Fibroblast of the conjunctiva (primary cell): ENCODE data around the gene ZMYM5.
A peak's percentile ranks its signal among the peaks of the same experiment; 100 is the strongest.
"Not testable (repeated sequence)": the region's sequence is repeated elsewhere in the genome, so short reads cannot be mapped to it uniquely, and the experiment has no call there.

Experiments
- DNase-seq: peaks from one replicate; pipeline ENCODE4 v3.0.0-alpha.2; 2010; ENCODE audit warnings: low read depth

ZMYM5 gene

DNA sequence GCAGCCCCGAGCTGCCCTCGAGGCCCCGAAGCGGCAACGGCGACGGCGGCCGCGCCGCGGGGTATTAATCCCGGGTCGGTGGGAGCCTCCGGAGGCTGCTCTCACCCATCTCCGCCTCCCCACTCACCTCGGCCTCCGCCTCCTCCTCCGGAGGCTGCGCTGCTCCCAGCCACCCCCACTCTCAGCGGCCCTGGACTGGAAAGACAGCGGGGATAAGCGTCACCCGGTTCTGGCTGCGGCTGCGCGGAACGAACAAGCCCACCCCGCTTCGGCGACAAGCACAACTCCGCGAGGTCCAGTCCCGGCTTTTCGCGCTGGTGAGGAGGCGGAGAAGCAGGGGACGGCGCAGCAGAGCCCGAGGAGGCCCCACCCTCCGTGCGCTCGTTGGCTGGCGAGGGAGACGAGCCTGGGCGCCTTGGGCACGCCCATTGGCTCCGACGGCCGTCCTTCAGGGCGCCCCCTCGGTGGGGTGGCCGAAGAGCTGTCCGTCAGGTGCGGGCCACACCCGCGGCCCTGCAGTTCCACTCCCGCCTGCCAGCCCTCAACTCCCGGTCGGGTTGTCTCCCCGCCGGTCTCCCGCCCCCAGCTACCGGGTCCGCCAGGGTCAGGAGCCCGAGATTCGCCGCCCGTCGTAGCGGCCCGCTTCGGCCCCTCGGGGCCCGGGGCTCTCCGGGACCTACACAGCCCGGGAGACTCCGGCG lies at the start of gene ZMYM5:
Gene ZMYM5, minus strand, starts transcription at position 327 of the 701 bp plus-strand sequence. CDS start 11,469 bp downstream, outside the sequence.
- DNase-seq, result peak; percentile 99

DNA sequence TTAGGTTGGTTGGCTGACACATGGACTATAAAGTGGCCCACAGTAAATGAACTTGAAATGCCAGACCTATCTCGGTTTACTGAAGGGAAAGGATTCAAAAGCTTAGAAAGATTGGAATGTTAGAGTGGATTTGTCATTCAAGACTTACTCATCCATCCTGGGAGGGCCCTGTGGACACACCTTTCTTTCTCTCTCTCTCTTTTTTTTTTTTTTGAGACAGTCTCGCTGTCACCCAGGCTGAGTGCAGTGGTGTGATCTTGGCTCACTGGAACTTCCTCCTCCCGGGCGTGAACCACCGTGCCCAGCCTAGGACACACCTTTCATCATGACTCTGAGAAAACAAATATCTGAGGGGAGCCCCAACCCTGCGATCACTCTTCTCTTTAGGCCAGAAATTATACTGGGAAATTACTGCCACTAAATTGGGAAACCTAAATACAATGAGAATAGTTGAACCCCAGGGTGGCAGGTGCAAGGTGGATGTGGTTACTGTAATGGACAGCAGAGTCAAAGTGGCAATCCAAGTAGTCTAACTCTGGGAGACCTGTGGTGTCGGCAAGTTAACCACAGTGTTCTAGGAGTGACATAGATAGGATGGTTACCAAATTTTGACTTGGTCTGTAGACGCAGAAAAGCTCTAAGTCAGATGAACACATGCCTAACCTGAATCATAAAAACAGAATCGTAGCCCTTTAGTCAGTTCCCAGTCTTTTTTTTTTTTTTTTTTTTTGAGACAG lies 47.1 kb upstream of the ZMYM5 start:
- DNase-seq, result no peak

DNA sequence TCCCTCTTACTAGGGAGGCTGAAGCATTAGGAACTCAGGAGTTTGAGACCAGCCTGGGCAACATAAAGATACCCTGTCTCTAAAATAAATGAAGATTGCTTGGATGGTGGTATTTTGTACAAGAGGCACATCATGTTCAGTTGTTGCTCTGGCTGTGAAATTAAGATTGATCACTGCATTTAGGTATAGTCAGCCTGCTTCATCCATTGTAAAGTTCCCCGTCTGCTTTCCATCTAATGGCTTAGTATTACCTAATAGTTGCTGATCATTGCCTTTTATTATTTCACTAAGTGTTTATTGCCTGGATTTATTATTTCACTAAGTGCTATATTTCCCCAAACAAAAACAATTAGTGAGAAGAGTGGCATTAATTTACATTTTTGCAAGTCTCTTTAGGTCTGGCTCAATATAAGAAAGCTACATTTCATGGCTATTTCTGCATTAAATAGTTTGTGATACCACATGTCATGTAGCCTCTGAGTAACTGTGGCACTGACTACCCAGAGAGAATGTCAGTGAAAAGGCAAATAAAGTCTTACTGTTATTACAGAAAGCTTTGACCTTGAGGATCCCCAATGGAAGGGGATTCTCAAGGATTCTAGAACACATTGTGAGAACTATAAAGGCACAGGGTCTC lies 45.0 kb upstream of the ZMYM5 start:
- DNase-seq, result no peak

DNA sequence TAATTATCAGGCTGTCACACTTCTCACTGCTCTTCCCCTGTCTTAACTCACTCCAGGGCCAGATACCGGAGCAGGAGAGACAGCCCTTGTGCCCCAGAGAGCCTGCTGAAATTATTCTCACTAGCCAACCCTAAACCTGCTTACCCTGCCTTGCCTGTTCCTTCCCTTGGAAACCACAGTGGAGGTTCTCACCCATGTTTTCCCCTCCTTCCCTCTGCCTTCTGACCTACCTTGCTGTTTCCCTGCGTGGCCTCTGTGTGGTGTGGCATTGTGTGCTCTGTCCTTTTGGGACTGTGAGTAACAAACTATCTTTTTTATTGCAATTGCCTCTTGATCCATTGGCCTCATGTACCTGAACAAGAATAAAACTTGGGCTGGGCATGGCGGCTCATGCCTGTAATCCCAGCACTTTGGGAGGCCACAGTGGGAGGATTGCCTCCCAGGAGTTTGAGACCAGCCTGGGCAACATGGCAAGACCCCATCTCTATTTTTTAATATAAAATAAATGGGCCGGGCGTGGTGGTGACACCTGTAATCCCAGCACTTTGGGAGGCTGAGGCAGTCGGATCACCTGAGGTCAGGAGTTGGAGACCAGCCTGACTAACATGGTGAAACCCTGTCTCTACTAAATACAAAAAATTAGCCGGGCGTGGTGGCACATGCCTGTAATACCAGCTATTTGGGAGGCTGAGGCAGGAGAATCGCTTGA lies 42.2 kb upstream of the ZMYM5 start:
- DNase-seq, result not testable (repeated sequence)

DNA sequence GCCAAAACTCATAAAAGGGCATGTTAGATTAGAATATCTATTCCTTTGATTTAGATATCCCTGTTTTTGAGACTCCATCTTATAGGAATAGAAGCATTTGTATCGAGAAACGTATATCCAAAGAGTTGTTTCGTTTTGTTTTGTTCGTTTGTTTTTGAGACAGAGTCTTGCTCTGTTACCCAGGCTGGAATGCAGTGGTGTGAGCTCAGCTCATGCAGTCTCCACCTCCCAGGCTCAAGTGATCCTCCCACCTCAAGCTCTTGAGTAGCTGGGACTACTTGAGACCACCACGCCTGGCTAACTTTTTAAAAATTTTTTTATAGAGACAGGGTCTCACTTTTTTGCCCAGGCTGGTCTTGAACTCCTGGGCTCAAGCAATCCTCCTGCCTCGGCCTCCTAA lies 26.6 kb upstream of the ZMYM5 start:
- no peak for DNase-seq

DNA sequence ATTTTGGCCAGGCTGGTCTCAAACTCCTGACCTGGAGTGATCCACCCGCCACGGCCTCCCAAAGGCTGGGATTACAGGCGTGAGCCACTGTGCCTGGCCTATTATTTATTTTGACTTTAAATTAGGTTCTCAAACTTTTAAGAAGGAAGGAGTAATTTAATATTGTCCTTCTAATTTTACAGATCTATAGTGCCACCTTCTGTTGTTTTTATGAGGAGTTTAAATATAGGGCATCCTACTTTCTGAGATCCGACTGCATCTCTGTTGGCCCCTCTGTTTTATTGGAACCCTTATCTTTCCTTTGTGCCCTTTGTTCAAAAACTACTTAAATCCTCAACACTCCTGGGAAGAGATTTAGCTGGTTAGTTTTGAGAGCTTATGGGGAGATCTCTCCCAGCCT lies 25.4 kb upstream of the ZMYM5 start:
- no peak for DNase-seq

DNA sequence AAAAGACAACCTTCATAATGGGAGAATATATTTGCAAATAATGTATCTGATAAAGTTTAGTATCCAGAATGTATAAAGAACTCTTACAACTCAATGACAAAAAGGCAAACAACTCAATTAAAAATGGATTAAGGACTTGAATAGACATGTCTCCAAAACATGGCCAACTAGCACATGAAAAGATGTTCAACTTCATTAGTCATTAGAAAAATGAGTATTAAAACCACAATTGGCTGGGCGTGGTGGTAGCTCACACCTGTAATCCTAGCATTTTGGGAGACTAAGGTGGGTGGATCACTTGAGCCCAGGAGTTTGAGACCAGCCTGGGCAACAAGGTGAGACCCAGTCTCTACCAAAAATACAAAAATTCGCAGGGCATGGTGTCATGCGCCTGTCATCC lies 18.8 kb upstream of the ZMYM5 start:
- DNase-seq, result no peak

DNA sequence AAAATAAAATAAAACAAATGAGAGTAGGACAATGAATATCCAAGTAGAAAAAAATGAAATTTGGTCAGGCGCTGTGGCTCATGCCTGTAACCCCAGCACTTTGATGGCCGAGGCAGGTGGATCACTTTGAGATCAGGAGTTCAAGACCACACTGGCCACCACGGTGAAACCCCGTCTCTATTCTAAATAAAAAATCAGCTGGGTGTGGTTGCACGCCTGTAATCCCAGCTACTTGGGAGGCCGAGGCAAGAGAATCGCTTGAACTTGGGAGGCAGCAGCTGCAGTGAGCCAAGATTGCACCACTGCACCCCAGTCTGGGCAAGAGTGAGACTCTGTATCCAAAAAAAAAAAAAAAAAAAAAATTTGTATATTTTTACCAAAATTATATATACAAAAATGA lies 18.2 kb upstream of the ZMYM5 start:
- no peak for DNase-seq

DNA sequence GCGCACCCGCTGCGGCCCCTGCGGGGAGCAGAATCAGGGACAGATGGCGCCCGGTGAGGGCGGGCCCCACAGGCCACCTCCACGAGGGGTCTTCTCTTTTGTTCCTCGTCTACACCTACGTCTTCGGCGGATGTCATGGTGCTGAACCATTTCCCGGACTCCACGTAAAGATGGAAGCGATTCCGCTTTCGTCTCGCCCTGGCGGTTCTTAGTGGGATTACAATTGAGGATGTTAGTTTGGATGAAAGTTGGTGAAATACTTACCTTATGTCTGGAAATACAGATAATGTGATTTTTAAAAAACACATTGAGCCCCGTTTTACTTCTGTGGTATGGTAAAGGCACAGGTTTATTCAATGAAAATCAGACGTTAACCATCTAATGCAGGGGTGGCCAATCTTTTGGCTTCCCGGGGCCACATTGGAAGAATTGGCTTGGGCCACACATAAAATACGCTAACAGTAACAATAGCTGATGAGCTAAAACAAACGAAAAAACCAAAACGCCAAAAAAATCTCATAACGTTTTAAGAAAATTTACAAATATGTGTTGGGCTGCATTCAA lies 1.4 kb upstream of the ZMYM5 start:
- peak; percentile 51 for DNase-seq

DNA sequence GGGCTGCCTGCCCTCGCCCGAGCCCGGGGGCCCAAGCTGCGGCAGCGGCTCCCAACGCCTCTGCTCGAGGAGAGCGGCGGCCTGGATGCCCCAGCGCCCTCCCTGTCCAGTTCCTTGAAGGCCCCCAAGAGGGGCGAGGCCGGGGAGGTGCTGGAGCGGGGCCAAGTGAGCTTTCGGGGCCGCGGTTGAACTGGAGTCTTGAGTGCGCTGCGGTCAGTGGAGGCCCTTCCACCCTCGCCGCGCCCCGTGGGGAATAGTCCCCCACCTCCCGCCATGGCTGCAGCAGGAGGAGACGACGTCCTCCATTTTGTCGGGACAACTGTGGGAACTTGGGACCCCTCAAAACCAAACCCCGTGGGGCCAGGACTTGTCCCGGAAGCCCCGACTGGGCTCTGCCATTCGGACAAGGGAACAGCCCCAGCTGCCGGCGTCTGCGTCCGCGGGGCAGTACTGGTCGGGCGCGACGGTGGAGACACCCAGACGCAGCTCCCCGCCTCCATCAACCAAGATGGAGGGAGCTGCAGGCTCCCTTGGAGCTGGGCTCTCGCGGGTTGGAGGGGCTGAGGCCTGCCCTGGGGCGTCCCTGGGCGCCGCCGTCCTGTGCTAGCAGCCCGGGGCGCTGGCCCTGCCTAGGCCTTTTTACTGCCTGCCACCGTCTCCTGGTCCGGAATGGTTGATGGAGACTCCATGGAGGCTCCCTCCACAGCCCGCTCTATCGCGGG lies 736 bp upstream of the ZMYM5 start:
- peak; percentile 80 for DNase-seq

DNA sequence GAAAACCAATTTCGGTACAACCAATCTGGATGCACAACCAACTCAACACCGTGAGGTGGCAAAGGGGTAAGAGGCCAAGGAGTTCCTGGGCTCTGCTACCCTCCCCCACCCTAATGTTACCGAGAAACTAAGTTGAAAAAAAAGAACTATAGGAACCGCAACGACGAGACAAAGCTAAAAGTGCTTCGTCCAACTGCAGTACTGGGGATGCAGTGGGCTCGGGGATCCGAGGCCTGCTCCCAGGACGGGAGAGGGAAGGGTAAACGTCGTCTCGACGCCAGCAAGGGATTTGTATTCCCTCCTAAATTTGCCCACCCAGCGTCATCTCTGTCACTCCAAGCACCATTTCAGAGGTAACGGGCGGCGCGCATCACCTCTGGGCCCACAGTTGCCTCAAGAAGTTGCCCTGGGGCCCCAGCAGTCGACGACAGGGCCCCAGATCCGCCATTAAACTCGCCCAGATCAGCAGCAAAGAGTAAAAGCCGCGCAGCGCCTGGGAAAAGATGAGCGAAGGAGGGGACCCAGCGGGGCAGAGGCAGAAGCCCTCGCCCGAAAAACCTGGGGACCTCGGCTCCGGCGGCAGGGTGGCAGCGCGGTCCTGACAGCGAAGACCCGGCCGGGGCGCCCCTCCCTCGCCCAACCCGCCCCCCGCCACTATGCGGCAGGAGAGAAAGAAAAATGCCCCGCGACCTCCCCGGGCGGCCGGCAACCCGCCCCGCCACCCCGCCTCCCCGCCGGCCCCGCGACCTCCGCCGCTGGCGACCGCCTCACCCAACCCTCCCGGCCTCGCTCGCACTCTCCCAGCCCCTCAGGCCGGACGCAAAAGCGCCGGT lies 752 bp downstream of the ZMYM5 start:
- DNase-seq, result no peak

DNA sequence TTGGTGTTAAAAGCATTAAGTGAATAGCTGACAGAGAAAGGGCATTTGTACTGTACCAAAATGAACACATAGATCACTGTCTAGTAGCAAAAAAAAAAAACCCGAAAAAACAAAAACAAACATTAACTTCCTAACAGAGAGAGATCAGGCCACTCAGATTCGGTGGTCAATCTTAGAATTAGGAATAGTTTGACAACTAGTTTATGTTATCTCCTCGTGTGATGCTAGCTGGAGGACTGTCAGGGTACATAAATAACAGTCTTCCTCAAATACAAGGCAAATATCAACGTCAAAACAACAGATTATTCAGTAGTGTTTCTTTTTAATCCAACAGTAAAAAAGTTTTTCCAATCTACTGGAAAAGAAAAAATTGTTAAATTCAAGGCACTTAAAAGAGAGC lies 1.7 kb downstream of the ZMYM5 start:
- no peak for DNase-seq

DNA sequence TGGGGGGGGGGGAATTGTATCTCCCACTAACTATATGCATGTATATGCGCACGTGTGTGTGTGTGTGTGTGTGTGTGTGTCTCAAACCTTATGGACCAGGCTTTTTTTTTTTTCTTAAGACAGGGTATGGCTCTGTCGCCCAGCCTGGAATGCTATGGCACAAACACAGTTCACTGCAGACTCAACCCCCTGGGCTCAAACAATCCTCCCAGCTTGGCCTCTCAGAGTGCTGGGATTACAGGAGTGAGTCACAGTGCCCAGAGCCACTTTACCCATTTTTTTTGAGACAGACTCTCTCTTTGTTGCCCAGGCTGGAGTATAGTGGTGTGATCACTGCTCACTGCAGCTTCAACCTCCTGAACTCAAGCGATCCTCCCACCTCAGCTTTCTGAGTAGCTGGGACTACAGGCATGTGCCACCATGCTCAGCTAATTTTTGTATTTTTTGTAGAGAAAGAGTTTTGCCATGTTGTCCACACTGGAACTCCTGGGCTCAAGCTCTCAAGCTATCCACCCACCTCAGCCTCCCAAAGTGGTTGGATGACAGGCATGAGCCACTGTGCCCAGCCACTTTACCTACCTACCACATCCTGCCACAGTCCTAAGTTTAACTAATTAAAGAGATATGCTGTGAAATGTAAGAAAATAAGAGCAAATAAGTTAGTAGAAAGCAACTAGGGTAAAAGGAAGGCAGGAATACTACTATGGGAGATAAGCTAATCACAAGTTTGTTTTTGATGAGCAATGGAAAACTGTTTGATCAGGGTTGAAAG lies 2.4 kb downstream of the ZMYM5 start:
- DNase-seq, result peak; percentile 32

DNA sequence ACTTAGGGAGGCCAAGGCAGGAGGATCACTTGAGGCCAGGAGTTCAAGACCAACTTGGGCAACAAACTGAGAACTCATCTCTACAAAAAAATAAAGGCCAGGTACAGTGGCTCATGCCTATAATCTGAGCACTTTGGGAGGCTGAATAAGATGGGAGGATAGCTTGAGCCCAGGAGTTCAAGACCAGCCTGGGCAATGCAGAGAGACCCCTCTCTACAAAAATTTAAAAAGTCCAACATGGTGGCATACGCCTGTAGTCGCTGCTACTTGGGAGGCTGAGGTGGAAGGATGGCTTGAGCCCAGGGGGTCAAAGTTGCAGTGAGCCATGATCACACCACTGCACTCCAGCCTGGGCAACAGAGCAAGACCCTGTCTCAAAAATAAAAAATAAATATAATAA lies 5.8 kb downstream of the ZMYM5 start:
- DNase-seq, result not testable (repeated sequence)

DNA sequence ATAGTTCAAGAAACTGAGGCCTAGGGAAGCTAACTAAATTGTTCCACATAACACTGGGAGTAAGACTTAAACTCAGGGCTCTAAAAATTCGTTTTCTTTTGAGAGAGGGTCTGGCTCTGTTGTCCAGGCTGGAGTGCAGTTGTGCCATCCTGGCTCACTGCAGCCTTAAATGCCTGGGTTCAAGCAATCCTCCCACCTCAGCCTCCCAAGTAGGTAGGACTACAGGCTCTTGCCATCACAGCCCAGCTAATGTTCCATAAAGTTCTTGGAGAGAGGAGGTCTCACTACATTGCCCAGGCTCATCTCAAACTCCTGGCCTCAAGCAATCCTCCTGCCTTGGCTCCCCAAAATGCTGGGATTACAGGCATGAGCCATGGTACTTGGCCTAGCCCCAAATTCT lies 10.7 kb downstream of the ZMYM5 start:
- DNase-seq, result no peak

DNA sequence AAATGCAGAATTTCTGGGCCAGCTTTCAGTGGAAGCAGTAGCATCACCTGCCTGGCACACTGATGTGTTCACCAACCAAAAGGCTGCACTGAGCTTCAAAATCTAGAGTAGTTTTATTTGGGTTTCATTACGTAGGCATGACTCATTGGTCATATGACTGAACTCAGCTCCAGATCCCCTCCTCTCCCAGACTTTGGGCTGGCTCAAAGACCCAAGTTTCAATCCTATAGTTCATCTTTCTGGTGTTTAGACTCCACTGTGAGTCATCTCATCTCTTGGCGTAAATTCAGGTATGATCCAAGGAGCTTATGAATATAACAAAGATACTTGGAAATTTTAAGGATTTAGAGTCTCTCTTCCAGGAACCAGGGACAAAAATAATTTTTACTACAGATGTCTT lies 17.7 kb downstream of the ZMYM5 start:
- DNase-seq, result peak; percentile 93

DNA sequence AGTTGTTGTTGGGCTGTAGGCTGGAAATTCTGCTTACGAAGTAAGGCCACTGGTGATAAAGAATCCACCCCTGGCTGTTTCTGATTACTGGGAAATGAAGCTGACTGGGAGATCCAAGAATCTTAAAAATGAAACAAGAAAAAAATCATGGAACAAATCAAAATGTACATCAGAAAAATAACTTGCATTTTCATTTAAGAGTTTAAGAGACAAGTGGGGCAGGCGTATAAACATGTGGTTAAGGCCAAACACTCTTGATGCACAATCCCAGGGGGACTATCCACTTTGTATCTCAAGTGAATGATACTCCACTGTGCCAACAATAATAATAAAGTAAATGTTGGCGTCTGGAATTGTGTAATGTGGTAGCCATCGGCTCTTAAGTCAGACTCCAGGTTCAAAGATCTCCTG lies 24.6 kb downstream of the ZMYM5 start:
- peak; percentile 87 for DNase-seq

DNA sequence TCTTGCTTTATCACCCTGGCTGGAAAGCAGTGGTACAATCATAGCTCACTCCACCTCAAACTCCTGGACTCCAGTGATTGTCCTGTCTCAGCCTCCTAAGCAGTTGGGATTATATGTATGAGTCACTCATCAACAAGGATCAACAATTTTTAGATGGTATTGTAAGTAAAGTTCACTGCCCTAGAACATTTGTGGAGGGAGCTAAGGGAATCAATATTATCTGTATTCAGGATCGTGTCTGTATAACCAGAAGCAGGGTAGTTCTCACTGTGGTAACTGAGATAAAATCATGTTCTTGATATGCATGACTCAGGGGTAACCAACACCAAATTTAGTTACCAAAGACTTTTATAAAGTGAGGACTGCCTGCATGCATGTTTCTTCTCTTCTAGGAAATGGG lies 27.0 kb downstream of the ZMYM5 start:
- DNase-seq, result no peak

DNA sequence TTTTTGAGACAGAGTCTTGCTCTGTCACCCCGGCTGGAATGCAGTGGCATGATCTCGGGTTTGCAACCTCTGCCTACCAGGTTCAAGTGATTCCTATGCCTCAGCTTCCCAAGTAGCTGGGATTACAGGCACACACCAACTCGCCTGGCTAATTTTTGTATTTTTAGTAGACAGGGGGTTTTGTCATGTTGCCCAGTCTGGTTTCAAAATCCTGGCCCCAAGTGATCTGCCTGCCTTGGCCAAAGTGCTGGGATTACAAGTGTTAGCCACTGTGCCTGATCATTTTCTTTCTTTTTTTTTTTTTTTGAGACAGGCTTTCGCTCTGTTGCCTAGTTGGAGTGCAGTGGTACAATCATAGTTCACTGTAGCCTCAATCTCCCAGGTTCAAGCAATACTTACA lies 28.7 kb downstream of the ZMYM5 start:
- DNase-seq, result no peak

DNA sequence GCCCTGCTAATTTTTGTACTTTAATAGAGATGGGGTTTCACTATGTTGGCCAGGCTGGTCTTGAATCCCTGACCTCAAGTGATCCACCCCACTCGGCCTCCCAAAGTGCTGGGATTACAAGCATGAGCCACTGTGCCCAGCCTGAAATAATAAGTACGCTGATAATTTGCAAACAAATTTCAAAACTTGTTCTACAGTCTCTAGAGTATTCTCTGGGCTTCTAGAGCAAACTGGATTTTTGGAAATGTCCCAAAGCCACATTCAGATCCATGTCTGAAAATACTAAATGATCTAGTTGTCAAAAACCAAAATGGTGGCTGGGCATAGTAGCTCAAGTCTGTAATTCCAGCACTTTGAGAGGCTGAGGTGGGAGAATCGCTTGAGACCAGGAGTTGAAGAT lies 40.8 kb downstream of the ZMYM5 start:
- no peak for DNase-seq
